B cell (primary cell): ENCODE measurements around the gene GPATCH3.

Experiments
- CTCF ChIP-seq: fragments of 200-600 bp; IDR thresholded peaks from one replicate; pipeline ENCODE4 v1.8.0; 2022; ENCODE audit warnings: antibody characterized with exemption, mild to moderate bottlenecking
- EZH2 ChIP-seq: IDR thresholded peaks from 2 replicates; pipeline ENCODE4 v1.6.1; 2012; ENCODE audit warnings: borderline replicate concordance, low read depth, mild to moderate bottlenecking, moderate library complexity, low read length; ENCODE audit not compliant: insufficient read depth, poor library complexity, severe bottlenecking

DNA sequence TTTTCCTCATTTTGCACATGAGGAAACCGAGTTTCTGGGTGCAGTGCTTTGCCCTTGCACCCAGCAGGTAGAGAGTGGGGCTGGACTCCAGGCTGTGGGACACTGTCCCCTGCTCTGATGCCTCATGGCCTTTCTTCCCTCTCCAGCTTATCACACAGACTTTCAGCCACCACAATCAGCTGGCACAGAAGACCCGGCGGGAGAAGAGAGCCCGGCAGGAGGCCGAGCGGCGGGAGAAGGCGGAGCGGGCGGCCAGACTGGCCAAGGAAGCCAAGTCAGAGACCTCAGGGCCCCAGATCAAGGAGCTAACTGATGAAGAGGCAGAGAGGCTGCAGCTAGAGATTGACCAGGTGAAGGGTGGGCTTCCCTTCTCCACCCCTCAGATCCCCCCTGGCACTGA is 41.0 kb upstream of the GPATCH3 start:
- TF ChIP-seq CTCF (no peak), EZH2 (no peak)
